HUES48 (cell line): ENCODE data around the gene RPRD1B.

ENCODE experiments used
- H3K27ac ChIP-seq: one replicate; pipeline ENCODE4 v1.7.0; 2013; ENCODE audit warnings: low read depth, low read length, inconsistent platforms
- H3K27me3 ChIP-seq: 2 replicates; pipeline ENCODE4 v1.6.1; 2013; ENCODE audit warnings: mild to moderate bottlenecking, low read length; ENCODE audit not compliant: control insufficient read depth, insufficient read depth
- H3K36me3 ChIP-seq: 2 replicates; pipeline ENCODE4 v1.6.1; 2013; ENCODE audit warnings: low read length; ENCODE audit not compliant: control insufficient read depth, insufficient read depth
- H3K4me1 ChIP-seq: 2 replicates; pipeline ENCODE4 v1.6.1; 2013; ENCODE audit warnings: mild to moderate bottlenecking, low read length; ENCODE audit not compliant: control insufficient read depth, insufficient read depth
- H3K4me3 ChIP-seq: 2 replicates; pipeline ENCODE4 v1.5.1; 2013; ENCODE audit warnings: mild to moderate bottlenecking, low read depth, low read length
- H3K9ac ChIP-seq: 2 replicates; pipeline ENCODE4 v1.6.1; 2013; ENCODE audit warnings: mild to moderate bottlenecking, low read depth, low read length, moderate library complexity
- H3K9me3 ChIP-seq: 2 replicates; pipeline ENCODE4 v1.6.1; 2013; ENCODE audit warnings: low read length; ENCODE audit not compliant: control insufficient read depth, insufficient read depth

RPRD1B gene

GRCh38 chr20:38115205-38115604 lies 81.7 kb downstream of the RPRD1B start:
- Histone ChIP-seq H3K27ac (no peak overlapping the region), H3K27me3 (no peaks in the 10 kb centered on the region), H3K4me3 (no peak overlapping the region), H3K36me3 (no peaks in the 10 kb centered on the region), H3K9ac (no peak overlapping the region), H3K9me3 (no peaks in the 10 kb centered on the region), H3K4me1 (no peaks in the 10 kb centered on the region)

- Histone ChIP-seq H3K27me3 (no peaks in the 10 kb centered on the region), H3K9me3 (no peaks in the 10 kb centered on the region), H3K27ac (no peak overlapping the region), H3K36me3 (no peaks in the 10 kb centered on the region), H3K4me3 (no peak overlapping the region), H3K4me1 (no peaks in the 10 kb centered on the region), H3K9ac (no peak overlapping the region)
Measured at GRCh38 chr20:38115896-38116295, 82.3 kb downstream of the RPRD1B start.

GRCh38 chr20:38116409-38117165 lies 83.0 kb downstream of the RPRD1B start:
- no peaks in the 10 kb centered on the region for H3K4me1 ChIP-seq

GRCh38 chr20:38117205-38117604 lies 83.7 kb downstream of the RPRD1B start:
- Histone ChIP-seq H3K9ac (no peak overlapping the region), H3K27ac (no peak overlapping the region), H3K4me3 (no peak overlapping the region), H3K27me3 (no peaks in the 10 kb centered on the region), H3K36me3 (no peaks in the 10 kb centered on the region), H3K4me1 (no peaks in the 10 kb centered on the region), H3K9me3 (no peaks in the 10 kb centered on the region)

More at GRCh38 chr20:38116409-38117165, 83.0 kb downstream of the RPRD1B start:
- no peak overlapping the region for H3K9ac ChIP-seq
- H3K36me3 ChIP-seq, result no peaks in the 10 kb centered on the region
- H3K9me3 ChIP-seq, result no peaks in the 10 kb centered on the region
- H3K27me3 ChIP-seq, result no peaks in the 10 kb centered on the region
- no peak overlapping the region for H3K4me3 ChIP-seq
- no peak overlapping the region for H3K27ac ChIP-seq

- H3K27ac ChIP-seq, result no peak overlapping the region
- H3K4me1 ChIP-seq, result no peaks in the 10 kb centered on the region
- no peaks in the 10 kb centered on the region for H3K9me3 ChIP-seq
- H3K36me3 ChIP-seq, result no peaks in the 10 kb centered on the region
- H3K27me3 ChIP-seq, result no peaks in the 10 kb centered on the region
- no peak overlapping the region for H3K4me3 ChIP-seq
- no peak overlapping the region for H3K9ac ChIP-seq
Measured at GRCh38 chr20:38117635-38118034, 84.1 kb downstream of the RPRD1B start.

GRCh38 chr20:38119446-38119845 lies 85.9 kb downstream of the RPRD1B start:
- H3K4me3 ChIP-seq, result no peak overlapping the region
- no peaks in the 10 kb centered on the region for H3K36me3 ChIP-seq
- no peaks in the 10 kb centered on the region for H3K9me3 ChIP-seq
- H3K9ac ChIP-seq, result no peak overlapping the region
- H3K27me3 ChIP-seq, result no peaks in the 10 kb centered on the region
- no peak overlapping the region for H3K27ac ChIP-seq
- no peaks in the 10 kb centered on the region for H3K4me1 ChIP-seq

- Histone ChIP-seq H3K36me3 (no peaks in the 10 kb centered on the region), H3K27me3 (no peaks in the 10 kb centered on the region), H3K9me3 (no peaks in the 10 kb centered on the region), H3K4me1 (no peaks in the 10 kb centered on the region), H3K4me3 (no peak overlapping the region), H3K9ac (no peak overlapping the region), H3K27ac (no peak overlapping the region)
Measured at GRCh38 chr20:38120625-38120988, 87.1 kb downstream of the RPRD1B start.

- H3K4me1 ChIP-seq, result no peaks in the 10 kb centered on the region
- H3K36me3 ChIP-seq, result no peaks in the 10 kb centered on the region
- no peaks in the 10 kb centered on the region for H3K27me3 ChIP-seq
- H3K9ac ChIP-seq, result no peak overlapping the region
- H3K4me3 ChIP-seq, result no peak overlapping the region
- no peaks in the 10 kb centered on the region for H3K9me3 ChIP-seq
- no peak overlapping the region for H3K27ac ChIP-seq
Measured at GRCh38 chr20:38121741-38122140, 88.2 kb downstream of the RPRD1B start.

GRCh38 chr20:38123021-38123587 lies 89.6 kb downstream of the RPRD1B start:
- no peaks in the 10 kb centered on the region for H3K9me3 ChIP-seq
- H3K4me3 ChIP-seq, result no peak overlapping the region
- H3K27me3 ChIP-seq, result no peaks in the 10 kb centered on the region
- H3K9ac ChIP-seq, result no peak overlapping the region
- no peaks in the 10 kb centered on the region for H3K36me3 ChIP-seq
- no peak overlapping the region for H3K27ac ChIP-seq
- H3K4me1 ChIP-seq, result no peaks in the 10 kb centered on the region

- no peaks in the 10 kb centered on the region for H3K4me1 ChIP-seq
- no peak overlapping the region for H3K9ac ChIP-seq
- H3K9me3 ChIP-seq, result no peaks in the 10 kb centered on the region
- no peaks in the 10 kb centered on the region for H3K36me3 ChIP-seq
- H3K27me3 ChIP-seq, result no peaks in the 10 kb centered on the region
- H3K27ac ChIP-seq, result no peak overlapping the region
- H3K4me3 ChIP-seq, result no peak overlapping the region
Measured at GRCh38 chr20:38125157-38126056, 91.9 kb downstream of the RPRD1B start.
